ENCODE measurements around the gene PROB1. TPM values are rescaled to one million over a fixed set of nuclear protein-coding genes. Genes with fewer than 3 reads are reported as not detected.

PROB1 gene
- total RNA-seq, 1 donor from 2014 or later, result 0.86 TPM

GRCh38 chr5:139394123-139394653 is 716 bp downstream of the PROB1 start:
- no peaks in the 10 kb centered on the region for H3K36me3 ChIP-seq
- peaks cover 35% of the 10 kb centered on the region for H3K4me1 ChIP-seq
- peak overlapping the region; percentile 11 for H3K27ac ChIP-seq
- ATAC-seq (peak; percentile 32 to 60), DNase-seq (no peak)
- TF ChIP-seq CTCF (IDR thresholded peaks at IDR 0.05), result peak; percentile 42
- H3K4me3 ChIP-seq, result peak overlapping the region; percentile 65
- intact Hi-C loops (cut with DNase I), result no loop called here
- peaks cover 31% of the 10 kb centered on the region for H3K27me3 ChIP-seq (ENCODE audit: low read depth)
- H3K9me3 ChIP-seq, result no peaks in the 10 kb centered on the region

GRCh38 chr5:139393497-139394122 is 1.3 kb downstream of the PROB1 start:
- Histone ChIP-seq H3K4me1 (peaks cover 35% of the 10 kb centered on the region), H3K27me3 (ENCODE audit: low read depth) (peaks cover 31% of the 10 kb centered on the region), H3K27ac (peak overlapping the region; percentile 11), H3K4me3 (peak overlapping the region; percentile 65), H3K36me3 (no peaks in the 10 kb centered on the region), H3K9me3 (no peaks in the 10 kb centered on the region)
- ATAC-seq (no peak), DNase-seq (no peak)
- TF ChIP-seq CTCF (IDR thresholded peaks at IDR 0.05), result no peak
- intact Hi-C loops (cut with DNase I), result no loop called here

GRCh38 chr5:139392678-139393496 is 2.0 kb downstream of the PROB1 start:
- Histone ChIP-seq H3K4me3 (peak overlapping the region; percentile 65), H3K9me3 (no peaks in the 10 kb centered on the region), H3K27ac (peak overlapping the region; percentile 36), H3K36me3 (no peaks in the 10 kb centered on the region), H3K4me1 (peaks cover 42% of the 10 kb centered on the region), H3K27me3 (ENCODE audit: low read depth) (peaks cover 31% of the 10 kb centered on the region)
- peak; percentile 60 for TF ChIP-seq CTCF (IDR thresholded peaks at IDR 0.05)
- intact Hi-C loops (cut with DNase I), result no loop called here
- ATAC-seq (peak; percentile 71 to 79), DNase-seq (peak; percentile 82)

- Histone ChIP-seq H3K4me1 (peaks cover 46% of the 10 kb centered on the region), H3K27me3 (ENCODE audit: low read depth) (peaks cover 31% of the 10 kb centered on the region), H3K4me3 (peak overlapping the region; percentile 65), H3K9me3 (no peaks in the 10 kb centered on the region), H3K36me3 (no peaks in the 10 kb centered on the region), H3K27ac (peak overlapping the region; percentile 36)
- intact Hi-C loops (cut with DNase I), result no loop called here
- TF ChIP-seq CTCF (IDR thresholded peaks at IDR 0.05), result no peak
- DNase-seq, result no peak
- ATAC-seq, result peak; percentile 4 to 20
These were observed 2.6 kb downstream of the PROB1 start for GRCh38 chr5:139392324-139392677.

GRCh38 chr5:139391570-139392323 is 3.2 kb downstream of the PROB1 start:
- Histone ChIP-seq H3K4me3 (peak overlapping the region; percentile 65), H3K27me3 (ENCODE audit: low read depth) (peaks cover 31% of the 10 kb centered on the region), H3K27ac (peak overlapping the region; percentile 36), H3K36me3 (no peaks in the 10 kb centered on the region), H3K9me3 (no peaks in the 10 kb centered on the region), H3K4me1 (peaks cover 46% of the 10 kb centered on the region)
- ATAC-seq (no peak), DNase-seq (no peak)
- TF ChIP-seq CTCF (IDR thresholded peaks at IDR 0.05), result no peak
- intact Hi-C loops (cut with DNase I), result no loop called here
